Endometrium (tissue), 2 donors: Measurements from ENCODE around the gene SYDE1.
"Not testable (repeated sequence)": the region's sequence is repeated elsewhere in the genome, so short reads cannot be mapped to it uniquely, and the experiment has no call there.

Experiments
- FAIRE-seq: peaks from 2 replicates; lab custom pipeline; 2012; peaks lifted over from hg19 to GRCh38; lab: Jason Lieb, UNC
- donor health status: control.
- donor health status: control.

The SYDE1 gene

GRCh38 chr19:15107061-15108010, at the start of gene SYDE1:
SYDE1 (plus strand) TSS chr19:15107401; CDS start chr19:15107434, 33 bp downstream.
- FAIRE-seq, result no peak

- no peak for FAIRE-seq
Observed at GRCh38 chr19:15062036-15062435, 45.2 kb upstream of the SYDE1 start.

GRCh38 chr19:15070386-15070785, 36.8 kb upstream of the SYDE1 start:
- not testable (repeated sequence) for FAIRE-seq

- FAIRE-seq, result no peak
Observed at GRCh38 chr19:15072930-15073647, 34.1 kb upstream of the SYDE1 start.

GRCh38 chr19:15074371-15074770, 32.8 kb upstream of the SYDE1 start:
- FAIRE-seq, result no peak

- FAIRE-seq, result no peak
Observed at GRCh38 chr19:15075806-15076205, 31.4 kb upstream of the SYDE1 start.

GRCh38 chr19:15080002-15080401, 27.2 kb upstream of the SYDE1 start:
- FAIRE-seq, result not testable (repeated sequence)

- no peak for FAIRE-seq
Observed at GRCh38 chr19:15081911-15082310, 25.3 kb upstream of the SYDE1 start, which contains the start of gene OR1I1. OR1I1 (plus strand) TSS chr19:15082211; CDS start chr19:15087066, 4,855 bp downstream.

- no peak for FAIRE-seq
Observed at GRCh38 chr19:15087182-15087581, 20.0 kb upstream of the SYDE1 start.

- FAIRE-seq, result peak; percentile 68
Observed at GRCh38 chr19:15091918-15092753, 15.1 kb upstream of the SYDE1 start.

GRCh38 chr19:15093001-15093400, 14.2 kb upstream of the SYDE1 start:
- FAIRE-seq, result no peak

- no peak for FAIRE-seq
Observed at GRCh38 chr19:15096223-15096622, 11.0 kb upstream of the SYDE1 start.

GRCh38 chr19:15097980-15098379, 9.2 kb upstream of the SYDE1 start:
- FAIRE-seq, result not testable (repeated sequence)

GRCh38 chr19:15098460-15098859, 8.7 kb upstream of the SYDE1 start:
- no peak for FAIRE-seq

GRCh38 chr19:15099017-15099582, 8.1 kb upstream of the SYDE1 start:
- FAIRE-seq, result no peak

- FAIRE-seq, result no peak
Observed at GRCh38 chr19:15101479-15102082, 5.6 kb upstream of the SYDE1 start.

- FAIRE-seq, result no peak
Observed at GRCh38 chr19:15104003-15104402, 3.2 kb upstream of the SYDE1 start.

GRCh38 chr19:15104411-15104810, 2.8 kb upstream of the SYDE1 start:
- FAIRE-seq, result no peak

GRCh38 chr19:15105044-15105443, 2.2 kb upstream of the SYDE1 start:
- FAIRE-seq, result no peak

GRCh38 chr19:15108145-15108844, 1.1 kb downstream of the SYDE1 start:
- FAIRE-seq, result no peak
